ENCODE data around the gene DLGAP1. TPM values are rescaled to one million over a fixed set of nuclear protein-coding genes. Genes with fewer than 3 reads are reported as not detected.

The DLGAP1 gene
- total RNA-seq, 1 experiment from 2014 or later = 10.1 TPM

DNA sequence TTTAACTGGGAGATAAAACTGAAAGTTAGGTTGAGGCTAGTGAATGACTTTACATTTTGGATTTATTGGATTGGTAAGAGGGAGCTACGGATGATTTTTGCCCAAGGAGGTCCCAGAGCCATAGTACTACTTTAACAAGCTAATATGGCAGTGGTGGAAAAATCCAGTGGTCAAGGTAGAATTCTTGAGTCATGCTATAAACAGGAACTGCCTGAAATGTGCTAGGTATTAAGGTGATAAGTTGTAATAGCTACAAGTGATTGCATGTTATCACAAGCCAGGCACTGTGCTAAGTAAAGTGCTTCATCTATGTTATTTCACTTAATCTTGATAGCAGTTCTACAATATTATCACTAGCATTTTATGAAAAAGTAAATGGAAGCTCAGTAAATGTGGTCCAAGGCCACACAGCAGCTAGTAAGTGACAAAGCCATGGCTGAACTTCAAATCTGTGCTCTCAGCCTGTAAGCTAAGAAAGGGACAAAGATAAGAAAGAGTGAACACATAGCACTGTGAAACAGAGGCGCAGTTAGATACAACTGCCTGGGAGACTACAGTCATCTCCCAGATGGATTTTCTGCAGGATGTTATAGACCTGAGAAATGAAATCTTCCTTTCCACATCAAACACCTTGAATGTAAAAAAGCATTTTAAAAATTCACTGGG, 535.6 kb downstream of the DLGAP1 start:
- DNase-seq = no peak
- Histone ChIP-seq H3K27me3 (ENCODE audit: control insufficient read depth, insufficient read depth, low read length) (no peaks in the 10 kb centered on the region), H3K36me3 (replicated peaks; ENCODE audit: control insufficient read depth, insufficient read depth, low read length) (no peaks in the 10 kb centered on the region), H3K4me3 (ENCODE audit: insufficient read depth, low read depth, low read length) (no peak overlapping the region)

GRCh38 chr18:3916082-3916481, 539.0 kb downstream of the DLGAP1 start:
- Histone ChIP-seq H3K27me3 (ENCODE audit: control insufficient read depth, insufficient read depth, low read length) (no peaks in the 10 kb centered on the region), H3K36me3 (replicated peaks; ENCODE audit: control insufficient read depth, insufficient read depth, low read length) (no peaks in the 10 kb centered on the region), H3K4me3 (ENCODE audit: insufficient read depth, low read depth, low read length) (no peak overlapping the region)
- no peak for DNase-seq

- Histone ChIP-seq H3K36me3 (replicated peaks; ENCODE audit: control insufficient read depth, insufficient read depth, low read length) (no peaks in the 10 kb centered on the region), H3K27me3 (ENCODE audit: control insufficient read depth, insufficient read depth, low read length) (no peaks in the 10 kb centered on the region), H3K4me3 (ENCODE audit: insufficient read depth, low read depth, low read length) (no peak overlapping the region)
- no peak for DNase-seq
Observed at GRCh38 chr18:3914833-3915610, 540.1 kb downstream of the DLGAP1 start.

- DNase-seq = no peak
- no peaks in the 10 kb centered on the region for H3K27me3 ChIP-seq (ENCODE audit: control insufficient read depth, insufficient read depth, low read length)
- no peak overlapping the region for H3K4me3 ChIP-seq (ENCODE audit: insufficient read depth, low read depth, low read length)
- H3K36me3 ChIP-seq (replicated peaks; ENCODE audit: control insufficient read depth, insufficient read depth, low read length) = no peaks in the 10 kb centered on the region
Observed at GRCh38 chr18:3914109-3914508, 541.0 kb downstream of the DLGAP1 start.

DNA sequence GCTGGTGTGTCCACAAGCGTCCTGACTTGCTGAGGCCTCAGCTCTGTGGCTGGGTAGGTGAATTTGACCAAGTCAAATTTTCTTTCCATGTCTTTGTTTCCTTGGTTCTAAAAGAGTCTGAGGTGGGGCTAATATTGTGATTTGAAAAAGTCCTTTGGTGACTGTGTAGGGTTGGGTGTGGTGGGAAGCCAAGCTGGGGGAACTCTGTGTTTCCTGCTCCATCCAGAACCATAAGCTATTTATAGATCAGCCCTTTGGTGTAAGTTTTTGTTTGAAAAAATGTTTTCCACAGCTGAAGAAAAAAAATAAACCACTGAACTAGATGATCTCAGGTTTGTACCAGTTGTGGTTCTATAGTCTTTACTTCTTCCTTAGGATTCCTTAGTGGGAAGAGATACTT, 542.4 kb downstream of the DLGAP1 start:
- DNase-seq = no peak
- Histone ChIP-seq H3K36me3 (replicated peaks; ENCODE audit: control insufficient read depth, insufficient read depth, low read length) (no peaks in the 10 kb centered on the region), H3K27me3 (ENCODE audit: control insufficient read depth, insufficient read depth, low read length) (no peaks in the 10 kb centered on the region), H3K4me3 (ENCODE audit: insufficient read depth, low read depth, low read length) (no peak overlapping the region)

GRCh38 chr18:3911413-3911812, 543.7 kb downstream of the DLGAP1 start:
- no peaks in the 10 kb centered on the region for H3K36me3 ChIP-seq (replicated peaks; ENCODE audit: control insufficient read depth, insufficient read depth, low read length)
- no peaks in the 10 kb centered on the region for H3K27me3 ChIP-seq (ENCODE audit: control insufficient read depth, insufficient read depth, low read length)
- no peak for DNase-seq
- H3K4me3 ChIP-seq (ENCODE audit: insufficient read depth, low read depth, low read length) = no peak overlapping the region

DNA sequence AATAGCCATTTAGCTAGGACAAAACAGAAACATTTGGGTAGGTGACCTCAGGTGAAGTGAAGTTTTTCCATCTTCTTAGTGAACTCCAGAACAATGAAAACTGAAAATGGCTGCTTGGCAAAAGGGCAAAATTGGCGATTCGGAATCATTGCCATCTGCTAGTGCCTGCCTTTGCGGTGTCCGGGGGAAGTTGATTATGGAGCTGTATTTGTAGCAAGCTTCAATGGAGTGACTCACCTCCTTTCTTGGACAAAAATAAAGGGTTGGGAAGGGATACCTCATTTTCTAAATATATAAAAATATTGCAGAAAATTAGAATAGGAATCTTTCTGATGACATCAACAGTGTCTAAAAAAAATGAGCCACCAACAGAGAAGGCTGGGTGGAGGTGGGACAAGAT, 544.6 kb downstream of the DLGAP1 start:
- Histone ChIP-seq H3K27me3 (ENCODE audit: control insufficient read depth, insufficient read depth, low read length) (no peaks in the 10 kb centered on the region), H3K36me3 (replicated peaks; ENCODE audit: control insufficient read depth, insufficient read depth, low read length) (no peaks in the 10 kb centered on the region), H3K4me3 (ENCODE audit: insufficient read depth, low read depth, low read length) (no peak overlapping the region)
- DNase-seq = no peak

DNA sequence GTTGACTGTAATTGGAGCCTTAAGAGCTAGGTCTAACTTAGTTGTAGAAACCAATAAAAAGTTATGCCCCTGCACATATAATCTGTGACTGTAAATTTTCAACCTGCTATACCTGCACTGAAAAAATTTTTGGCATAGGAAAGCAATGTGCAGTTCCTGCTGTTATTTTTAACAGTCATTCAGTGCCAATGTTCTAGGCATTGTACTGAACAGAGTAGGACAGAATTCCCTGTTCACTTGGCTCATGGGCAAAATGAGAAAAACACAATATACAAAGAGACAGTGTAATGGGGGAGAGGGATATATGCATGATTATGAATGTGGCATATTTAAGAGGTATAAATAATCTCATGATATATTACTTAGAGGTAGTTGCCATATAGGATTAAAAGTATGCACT, 547.2 kb downstream of the DLGAP1 start:
- DNase-seq = no peak
- no peak overlapping the region for H3K4me3 ChIP-seq (ENCODE audit: insufficient read depth, low read depth, low read length)
- H3K27me3 ChIP-seq (ENCODE audit: control insufficient read depth, insufficient read depth, low read length) = no peaks in the 10 kb centered on the region
- H3K36me3 ChIP-seq (replicated peaks; ENCODE audit: control insufficient read depth, insufficient read depth, low read length) = no peaks in the 10 kb centered on the region

GRCh38 chr18:3906116-3906750, 548.9 kb downstream of the DLGAP1 start:
- DNase-seq = no peak
- H3K27me3 ChIP-seq (ENCODE audit: control insufficient read depth, insufficient read depth, low read length) = no peaks in the 10 kb centered on the region
- no peak overlapping the region for H3K4me3 ChIP-seq (ENCODE audit: insufficient read depth, low read depth, low read length)
- no peaks in the 10 kb centered on the region for H3K36me3 ChIP-seq (replicated peaks; ENCODE audit: control insufficient read depth, insufficient read depth, low read length)

- DNase-seq = no peak
- H3K36me3 ChIP-seq (replicated peaks; ENCODE audit: control insufficient read depth, insufficient read depth, low read length) = no peaks in the 10 kb centered on the region
- H3K4me3 ChIP-seq (ENCODE audit: insufficient read depth, low read depth, low read length) = no peak overlapping the region
- no peaks in the 10 kb centered on the region for H3K27me3 ChIP-seq (ENCODE audit: control insufficient read depth, insufficient read depth, low read length)
Observed at GRCh38 chr18:3903337-3903736, 551.8 kb downstream of the DLGAP1 start.

DNA sequence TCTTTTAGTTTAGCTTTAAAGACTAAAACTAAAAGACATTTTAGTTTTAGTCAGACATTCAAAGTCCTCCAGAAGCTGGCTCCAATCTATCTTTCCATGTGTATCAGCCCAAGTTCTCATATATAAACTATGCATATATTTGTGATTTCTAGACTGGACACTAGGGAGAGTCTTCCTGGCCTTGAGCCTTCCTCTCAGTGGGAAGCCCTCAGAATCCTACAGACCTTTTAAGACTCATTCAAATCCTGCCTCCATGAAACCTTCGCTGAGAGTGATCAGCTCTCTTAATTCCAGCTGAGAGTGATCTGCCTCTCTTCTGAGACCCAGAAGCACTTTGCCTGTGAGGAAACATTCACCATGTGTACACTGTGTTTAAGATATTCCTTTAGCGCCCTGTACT, 552.4 kb downstream of the DLGAP1 start:
- no peaks in the 10 kb centered on the region for H3K27me3 ChIP-seq (ENCODE audit: control insufficient read depth, insufficient read depth, low read length)
- no peak overlapping the region for H3K4me3 ChIP-seq (ENCODE audit: insufficient read depth, low read depth, low read length)
- H3K36me3 ChIP-seq (replicated peaks; ENCODE audit: control insufficient read depth, insufficient read depth, low read length) = no peaks in the 10 kb centered on the region
- no peak for DNase-seq

- H3K36me3 ChIP-seq (replicated peaks; ENCODE audit: control insufficient read depth, insufficient read depth, low read length) = no peaks in the 10 kb centered on the region
Observed at GRCh38 chr18:3901811-3902210, 553.3 kb downstream of the DLGAP1 start.

GRCh38 chr18:3901042-3901441, 554.1 kb downstream of the DLGAP1 start:
- H3K4me3 ChIP-seq (ENCODE audit: insufficient read depth, low read depth, low read length) = no peak overlapping the region
- DNase-seq = no peak
- H3K36me3 ChIP-seq (replicated peaks; ENCODE audit: control insufficient read depth, insufficient read depth, low read length) = no peaks in the 10 kb centered on the region
- no peaks in the 10 kb centered on the region for H3K27me3 ChIP-seq (ENCODE audit: control insufficient read depth, insufficient read depth, low read length)

More at GRCh38 chr18:3901811-3902210, 553.3 kb downstream of the DLGAP1 start:
- DNase-seq = no peak
- Histone ChIP-seq H3K27me3 (ENCODE audit: control insufficient read depth, insufficient read depth, low read length) (no peaks in the 10 kb centered on the region), H3K4me3 (ENCODE audit: insufficient read depth, low read depth, low read length) (no peak overlapping the region)

DNA sequence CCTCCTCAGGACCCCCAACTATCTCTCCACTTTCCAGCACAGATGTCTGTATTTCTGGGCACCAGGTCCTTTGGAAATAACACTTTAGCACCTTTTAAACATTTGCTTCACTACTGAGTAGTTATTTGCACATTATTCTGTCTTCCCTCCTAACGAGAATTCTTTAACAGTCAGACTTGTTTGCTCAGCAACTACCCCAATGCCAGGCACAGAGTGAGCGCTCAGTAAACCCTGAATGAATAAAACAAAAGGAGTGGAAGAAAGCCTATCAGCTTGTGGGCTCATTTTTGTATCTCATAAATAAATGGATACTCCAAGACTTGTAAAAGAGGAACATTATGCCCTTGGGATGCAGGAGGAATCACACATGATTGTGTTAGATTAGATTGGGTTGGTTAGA, 554.8 kb downstream of the DLGAP1 start:
- no peak for DNase-seq
- Histone ChIP-seq H3K27me3 (ENCODE audit: control insufficient read depth, insufficient read depth, low read length) (no peaks in the 10 kb centered on the region), H3K36me3 (replicated peaks; ENCODE audit: control insufficient read depth, insufficient read depth, low read length) (no peaks in the 10 kb centered on the region), H3K4me3 (ENCODE audit: insufficient read depth, low read depth, low read length) (no peak overlapping the region)

Measured in H7 (cell line).